Activated gamma-delta T cell treated with anti-CD3 and anti-CD28 coated beads, Interleukin-2, amount 50 U/mL, for 16 hours (primary cell): ENCODE measurements around the gene OGFOD2.
A peak's percentile ranks its signal among the peaks of the same experiment; 100 is the strongest.

ENCODE experiments used
- DNase-seq: peaks from one replicate; pipeline ENCODE4 v3.0.0-alpha.2; 2020; ENCODE audit warnings: low read depth

Gene OGFOD2

DNA sequence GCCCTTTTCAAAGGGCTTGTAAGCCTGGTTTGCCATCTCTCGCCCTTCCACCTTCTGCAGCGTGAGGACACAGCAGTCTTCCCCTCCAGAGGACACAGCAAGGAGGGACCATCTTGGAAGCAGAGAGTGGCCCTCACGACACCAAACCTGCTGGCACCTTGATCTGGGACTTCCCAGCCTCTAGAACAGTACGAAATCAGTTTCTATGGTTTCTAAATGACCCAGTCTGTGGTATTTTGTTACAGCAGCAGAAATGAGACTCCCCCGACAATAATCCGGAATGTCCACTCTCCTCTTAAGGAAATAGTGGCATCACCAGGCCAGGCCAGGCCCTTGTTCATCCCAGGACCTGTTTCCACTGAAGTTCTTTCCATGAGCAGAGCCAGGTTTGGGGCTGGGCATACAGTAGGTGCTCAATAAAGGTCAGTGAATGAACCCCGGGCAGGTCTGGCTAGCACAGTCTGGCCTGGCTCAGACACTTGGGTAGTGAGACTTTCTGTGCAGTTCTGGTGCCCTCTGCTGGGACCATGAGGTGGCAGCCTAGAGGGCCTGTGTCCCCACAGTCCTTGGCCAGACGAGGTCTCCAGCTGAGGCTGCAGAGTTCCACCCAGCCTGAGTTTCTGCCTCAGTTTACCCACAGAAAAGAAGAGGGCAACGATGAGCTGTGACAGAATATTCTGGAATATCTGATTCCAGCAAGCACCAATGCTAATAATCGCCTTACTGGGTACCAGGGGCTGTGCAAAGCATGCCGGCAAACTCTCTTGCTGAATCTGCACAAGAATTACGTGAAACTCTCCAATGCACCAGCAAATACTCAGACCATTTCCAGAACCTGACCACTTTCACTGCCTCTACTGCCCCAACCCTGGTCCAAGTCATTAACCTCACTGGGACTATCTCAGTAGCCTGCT lies 22.8 kb upstream of the OGFOD2 start:
- peak; percentile 62 for DNase-seq

DNA sequence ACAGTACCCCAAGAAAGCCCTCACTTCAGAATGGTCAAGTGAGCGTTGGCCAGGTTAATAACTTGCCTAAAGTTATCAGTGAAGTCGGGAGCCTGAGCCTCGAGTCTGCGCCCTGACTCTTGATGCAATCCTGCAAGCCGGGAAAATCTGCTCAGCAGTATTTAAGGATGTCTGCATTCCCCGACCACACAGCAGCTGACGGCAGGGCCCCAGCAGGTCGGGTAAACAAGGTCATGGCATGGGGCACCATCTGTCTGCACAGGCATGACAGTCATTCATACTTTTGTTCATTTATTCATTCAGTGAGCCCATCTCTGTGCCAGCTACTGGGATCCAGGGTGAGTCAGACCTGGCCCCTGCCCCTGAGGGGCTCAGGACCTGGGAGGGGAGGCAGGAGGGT lies 19.9 kb upstream of the OGFOD2 start:
- no peak for DNase-seq

GRCh38 chr12:122956035-122956434 lies 19.0 kb upstream of the OGFOD2 start:
- no peak for DNase-seq

- no peak for DNase-seq
These were observed 16.7 kb upstream of the OGFOD2 start for GRCh38 chr12:122958198-122958888.

DNA sequence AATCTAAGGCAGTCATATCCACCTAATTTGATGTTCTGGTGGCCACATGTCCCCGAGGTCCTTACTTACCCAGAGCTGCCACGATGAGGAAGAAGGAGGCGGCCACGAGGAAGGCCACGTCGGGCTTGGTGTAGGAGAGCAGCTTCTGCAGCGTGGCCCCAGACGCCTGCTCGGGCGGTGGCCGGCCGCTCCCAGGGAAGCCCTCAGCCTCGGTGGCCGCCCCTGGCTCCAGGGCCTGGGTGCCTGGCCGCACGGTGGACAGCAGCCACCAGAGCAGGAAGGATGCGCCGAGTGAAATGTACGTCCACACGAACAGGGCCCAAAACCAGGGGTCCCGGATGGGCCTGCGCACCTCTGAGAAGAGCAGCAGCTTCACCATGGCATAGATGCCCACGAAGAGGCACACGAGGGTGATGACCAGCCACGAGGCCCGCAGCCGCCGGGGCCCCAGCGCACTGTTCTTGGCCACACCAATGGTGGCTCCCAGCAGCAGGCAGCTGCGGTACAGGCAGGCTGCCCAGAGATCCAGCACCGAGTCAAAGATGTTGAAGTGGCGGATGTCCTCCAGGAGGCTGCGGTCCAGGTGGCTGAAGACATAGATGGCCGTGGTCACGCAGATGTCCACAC lies 15.4 kb upstream of the OGFOD2 start:
- no peak for DNase-seq

- DNase-seq = no peak
These were observed 14.9 kb upstream of the OGFOD2 start for GRCh38 chr12:122960193-122960569.

DNA sequence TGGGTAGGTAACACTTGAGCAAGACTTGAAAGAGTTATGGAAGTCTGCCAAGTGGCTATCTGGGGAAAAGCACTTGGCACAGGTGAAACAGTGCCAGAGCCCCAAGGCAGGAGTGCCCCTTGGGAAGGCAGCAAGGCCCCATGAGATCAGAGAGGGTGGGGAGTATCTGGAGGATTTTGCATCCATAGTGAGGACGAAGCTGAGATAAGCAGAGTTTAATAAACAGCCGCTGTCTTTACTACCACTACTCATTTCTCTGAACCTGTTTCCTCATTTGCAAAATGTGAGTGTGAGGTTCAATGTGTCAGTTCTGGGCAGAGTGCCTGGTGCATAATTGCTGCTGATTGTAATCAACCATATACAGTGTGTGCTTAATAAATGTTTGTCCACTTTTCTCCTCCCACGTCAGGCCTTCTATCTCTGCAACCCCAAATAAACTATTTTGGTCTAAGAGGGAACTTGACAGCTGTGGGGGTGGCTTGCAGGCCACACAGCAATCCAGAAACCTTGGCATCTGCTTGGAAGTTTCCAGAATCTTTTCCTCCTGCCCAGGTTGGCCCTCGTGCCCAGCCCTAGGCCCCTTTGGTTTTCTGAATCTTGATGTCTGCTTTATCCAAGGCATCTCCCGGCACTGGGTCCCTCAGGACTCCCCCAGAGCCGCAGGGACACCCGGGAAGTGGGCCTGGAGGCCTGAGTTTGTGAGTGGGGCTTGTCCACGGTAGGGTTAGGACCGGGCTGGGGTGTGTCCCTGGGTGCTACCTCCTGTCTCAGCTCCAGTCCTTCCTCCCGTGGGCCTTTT lies 13.3 kb upstream of the OGFOD2 start:
- no peak for DNase-seq

GRCh38 chr12:122963941-122964265 lies 11.1 kb upstream of the OGFOD2 start:
- no peak for DNase-seq

DNA sequence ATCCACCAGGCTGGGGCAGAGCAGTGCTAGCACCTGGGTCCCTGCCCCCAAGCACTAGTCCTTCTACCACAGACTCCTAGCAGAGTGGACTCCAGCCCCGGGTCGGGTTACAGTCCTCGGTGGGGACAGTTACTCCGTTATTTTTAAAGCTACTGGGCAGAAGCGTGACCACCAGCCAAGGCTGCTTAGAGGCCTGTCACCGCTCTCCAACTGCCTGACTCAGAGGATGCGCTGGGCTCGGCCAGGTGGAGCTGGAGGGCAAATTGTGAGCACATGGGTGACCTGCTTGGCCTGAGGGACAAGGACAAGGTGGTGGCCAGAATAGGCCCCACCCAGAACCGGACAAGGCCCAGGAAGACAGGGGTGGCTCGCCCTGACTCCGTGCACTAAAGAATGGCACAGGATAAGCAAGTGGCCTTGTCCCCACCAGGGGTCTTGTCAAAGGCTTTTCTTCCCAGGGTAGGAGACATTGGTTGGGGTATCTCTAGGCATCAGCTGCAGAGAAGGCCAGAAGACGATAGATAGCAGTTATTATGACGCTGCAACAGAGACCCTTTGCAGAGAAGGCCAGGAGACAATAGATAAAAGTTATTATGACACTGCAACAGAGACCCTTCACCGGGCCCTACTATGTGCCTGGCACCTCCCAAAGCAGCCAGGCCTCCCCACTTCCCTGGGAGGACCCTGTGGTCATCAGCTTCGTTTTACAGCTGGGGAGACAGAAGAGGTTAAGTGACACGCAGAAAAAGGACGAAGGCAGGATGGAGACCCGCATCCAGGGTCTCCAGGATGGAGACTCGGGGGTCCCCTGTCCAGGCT lies 10.4 kb upstream of the OGFOD2 start:
- no peak for DNase-seq

- no peak for DNase-seq
These were observed 9.7 kb upstream of the OGFOD2 start for GRCh38 chr12:122965321-122965751.

GRCh38 chr12:122965851-122966742 lies 8.9 kb upstream of the OGFOD2 start, which contains the start of gene ABCB9:
ABCB9 (minus strand) TSS chr12:122966463; CDS start chr12:122960235, 6,228 bp downstream.
- peak; percentile 90 for DNase-seq

- no peak for DNase-seq
These were observed 8.1 kb upstream of the OGFOD2 start for GRCh38 chr12:122966743-122967550.

DNA sequence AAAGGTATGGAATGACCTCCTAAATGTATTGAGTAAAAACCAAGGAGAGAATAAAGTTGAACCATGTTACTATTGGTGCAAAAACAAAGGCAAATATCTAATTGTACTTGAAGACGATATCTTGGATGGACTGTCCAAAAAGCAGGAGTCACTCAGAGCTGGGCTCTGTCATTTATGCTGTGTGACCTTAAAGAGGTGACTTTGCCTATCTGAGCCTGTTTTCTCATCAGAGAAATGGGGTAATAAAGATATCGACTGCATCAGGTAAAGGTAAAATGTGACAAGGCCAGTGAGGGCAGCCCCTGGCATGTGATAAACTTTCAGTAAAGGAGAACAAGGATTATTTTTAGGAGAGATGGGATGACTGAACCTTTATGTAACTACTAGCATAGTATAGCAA lies 6.9 kb upstream of the OGFOD2 start:
- no peak for DNase-seq

GRCh38 chr12:122969676-122970075 lies 5.4 kb upstream of the OGFOD2 start:
- DNase-seq = no peak

DNA sequence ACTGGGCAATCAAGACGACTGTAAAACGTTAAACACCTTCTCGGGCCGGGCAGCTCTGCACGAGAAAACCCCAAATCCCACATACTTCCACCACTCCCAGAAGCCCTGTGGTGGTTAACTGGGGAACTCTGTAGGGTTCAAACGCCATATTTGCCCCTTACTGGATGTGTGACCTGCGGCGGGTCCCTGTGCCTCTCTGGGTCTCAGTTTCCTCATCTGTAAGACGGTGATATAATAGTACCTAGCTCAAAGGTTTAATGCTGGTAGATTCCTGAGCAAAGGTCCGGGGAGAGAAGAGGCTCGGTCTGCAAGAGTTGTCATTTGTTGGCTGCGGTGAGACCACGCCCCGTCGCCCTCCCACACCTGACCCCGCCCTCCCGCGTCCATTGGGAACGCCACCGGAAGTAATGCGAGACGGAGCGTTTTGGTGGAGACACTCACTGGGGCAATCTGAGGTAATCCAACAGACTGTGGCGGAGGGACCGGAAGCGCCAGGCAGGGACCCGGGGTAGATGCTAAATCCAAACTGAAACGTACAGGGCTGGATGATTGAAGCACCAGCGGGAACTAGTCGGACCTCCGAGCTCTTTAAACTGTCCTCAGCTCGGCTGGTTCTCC lies 661 bp upstream of the OGFOD2 start:
- peak; percentile 99 for DNase-seq

GRCh38 chr12:122975790-122976647 lies 975 bp downstream of the OGFOD2 start:
- DNase-seq = no peak

- DNase-seq = no peak
These were observed 1.6 kb downstream of the OGFOD2 start for GRCh38 chr12:122976648-122976975.

DNA sequence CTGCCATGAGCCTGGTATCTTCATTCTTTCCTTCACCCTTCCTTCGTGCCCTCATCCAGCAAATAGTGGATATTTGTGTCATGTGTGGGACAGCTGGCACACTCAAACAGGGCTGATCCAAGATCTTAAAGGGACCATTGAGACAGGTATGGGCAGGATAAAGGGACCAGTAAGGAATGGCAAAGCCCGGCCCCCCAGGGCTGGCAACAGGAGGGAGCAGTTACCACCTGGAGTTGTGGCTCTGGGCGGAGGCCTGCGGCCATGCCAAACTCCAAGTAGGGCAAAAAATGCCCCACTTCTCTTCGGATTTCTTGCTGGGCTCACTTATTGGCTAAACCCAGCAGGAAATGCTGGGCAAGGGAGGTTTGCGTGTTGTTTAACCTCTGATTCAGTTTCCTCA lies 2.1 kb downstream of the OGFOD2 start:
- no peak for DNase-seq
